Activated CD4-positive, alpha-beta memory T cell treated with anti-CD3 and anti-CD28 coated beads for 36 hours (primary cell): ENCODE results near the gene GPX6. TPM values are rescaled to one million over a fixed set of nuclear protein-coding genes. Genes with fewer than 3 reads are reported as not detected.
"Not testable (repeated sequence)": the region's sequence is repeated elsewhere in the genome, so short reads cannot be mapped to it uniquely, and the experiment has no call there.

Experiments used
- CTCF ChIA-PET: fragments of 350-600 bp; sonication (Branson Sonifier 250); formaldehyde crosslinking; loops from one replicate; lab custom pipeline; 2021; ENCODE audit warnings: antibody characterized with exemption, inconsistent platforms; lab: Charles Lee
- POLR2A ChIA-PET: fragments of 350-600 bp; sonication (Branson Sonifier 250); formaldehyde crosslinking; loops from one replicate; lab custom pipeline; 2021; ENCODE audit warnings: antibody characterized with exemption; lab: Charles Lee
- DNase-seq: peaks from one replicate; pipeline ENCODE4 v3.0.0-alpha.2; 2020
- H3K27ac Mint-ChIP-seq: one replicate; pipeline ENCODE4 v1.8.0; 2021; ENCODE audit warnings: mixed read lengths
- H3K27me3 Mint-ChIP-seq: one replicate; pipeline ENCODE4 v1.8.0; 2021; ENCODE audit warnings: mixed read lengths
- H3K36me3 Mint-ChIP-seq: one replicate; pipeline ENCODE4 v1.8.0; 2021; ENCODE audit warnings: mixed read lengths
- H3K4me1 Mint-ChIP-seq: one replicate; pipeline ENCODE4 v1.8.0; 2021; ENCODE audit warnings: low read depth, mixed read lengths
- H3K4me3 Mint-ChIP-seq: one replicate; pipeline ENCODE4 v1.8.0; 2021; ENCODE audit warnings: mild to moderate bottlenecking, mixed read lengths
- H3K9me3 Mint-ChIP-seq: one replicate; pipeline ENCODE4 v1.8.0; 2021; ENCODE audit warnings: mixed read lengths
- intact Hi-C: fragments of 100-400 bp; cut with micrococcal nuclease; formaldehyde crosslinking; loops from one replicate; pipeline ENCODE4 v1.15.1; 2023
- total RNA-seq, 2 experiments: library from RNA; stranded (reverse); gene quantifications; one replicate each; pipeline ENCODE4 v1.2.3, GENCODE V29; 2021

The GPX6 gene
- total RNA-seq, 2 experiments from 2014 or later, result not detected

DNA sequence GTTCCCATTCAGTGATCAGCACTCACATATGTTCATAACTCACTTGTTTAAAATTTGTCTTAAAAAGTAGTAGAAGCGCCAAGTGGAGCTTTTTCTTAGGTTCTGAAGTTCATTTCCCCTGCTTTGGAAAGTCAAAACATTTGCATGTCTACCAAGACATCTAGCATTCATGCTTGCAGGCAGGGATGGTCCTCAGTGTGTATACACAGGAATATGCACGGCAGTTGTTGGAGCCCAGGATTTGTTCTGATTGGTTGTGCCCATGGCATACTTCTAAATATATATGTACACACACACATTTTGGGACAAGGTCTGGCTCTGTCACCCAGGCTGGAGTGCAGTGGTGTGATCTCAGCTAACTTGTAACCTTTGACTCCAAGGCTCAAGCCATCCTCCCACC, 2.4 kb upstream of the GPX6 start:
- POLR2A ChIA-PET, result interaction anchor here (0.7 kb wide), 1 partner anchor 71 kb away, joined by 3 read pairs; no protein-coding TSS in a partner anchor
- Mint-ChIP-seq H3K4me3 (no peak overlapping the region), H3K27ac (no peak overlapping the region), H3K4me1 (peaks cover 9% of the 10 kb centered on the region), H3K36me3 (no peaks in the 10 kb centered on the region), H3K9me3 (no peaks in the 10 kb centered on the region), H3K27me3 (peaks cover 13% of the 10 kb centered on the region)
- CTCF ChIA-PET, result no interaction called here
- intact Hi-C loops, result no loop called here
- no peak for DNase-seq

GRCh38 chr6:28512387-28512786, 3.2 kb downstream of the GPX6 start:
- H3K27me3 Mint-ChIP-seq, CTCF ChIA-PET, POLR2A ChIA-PET, H3K36me3 Mint-ChIP-seq, H3K27ac Mint-ChIP-seq, H3K9me3 Mint-ChIP-seq, H3K4me1 Mint-ChIP-seq, H3K4me3 Mint-ChIP-seq, intact Hi-C loops, DNase-seq: not testable (repeated sequence)

DNA sequence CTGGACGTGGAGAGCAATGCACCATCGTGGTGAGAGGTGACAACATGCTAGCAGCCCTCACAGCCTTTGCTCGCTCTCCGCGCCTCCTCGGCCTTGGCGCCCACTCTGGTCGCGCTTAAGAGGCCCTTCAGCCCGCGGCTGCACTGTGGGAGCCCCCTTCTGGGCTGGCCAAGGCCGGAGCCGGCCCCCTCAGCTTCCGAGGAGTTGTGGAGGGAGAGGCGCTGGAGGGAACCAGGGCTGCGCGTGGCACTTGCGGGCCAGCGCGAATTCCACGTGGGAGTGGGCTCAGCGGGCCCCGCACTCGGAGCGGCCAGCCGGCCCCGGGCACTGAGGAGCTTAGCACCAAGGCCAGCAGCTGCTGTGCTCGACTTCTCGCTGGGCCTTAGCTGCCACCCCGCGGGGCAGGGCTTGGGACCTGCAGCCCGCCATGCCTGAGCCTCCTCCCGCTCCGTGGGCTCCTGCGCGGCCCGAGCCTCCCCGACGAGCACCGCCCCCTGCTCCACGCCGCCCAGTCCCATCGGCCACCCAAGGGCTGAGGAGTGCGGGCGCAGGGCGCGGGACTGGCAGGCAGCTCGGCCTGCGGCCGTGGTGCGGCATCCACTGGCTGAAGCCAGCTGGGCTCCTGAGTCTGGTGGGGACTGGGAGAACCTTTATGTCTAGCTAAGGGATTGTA, 3.8 kb downstream of the GPX6 start:
- intact Hi-C loops, result no loop called here
- POLR2A ChIA-PET, result no interaction called here

DNA sequence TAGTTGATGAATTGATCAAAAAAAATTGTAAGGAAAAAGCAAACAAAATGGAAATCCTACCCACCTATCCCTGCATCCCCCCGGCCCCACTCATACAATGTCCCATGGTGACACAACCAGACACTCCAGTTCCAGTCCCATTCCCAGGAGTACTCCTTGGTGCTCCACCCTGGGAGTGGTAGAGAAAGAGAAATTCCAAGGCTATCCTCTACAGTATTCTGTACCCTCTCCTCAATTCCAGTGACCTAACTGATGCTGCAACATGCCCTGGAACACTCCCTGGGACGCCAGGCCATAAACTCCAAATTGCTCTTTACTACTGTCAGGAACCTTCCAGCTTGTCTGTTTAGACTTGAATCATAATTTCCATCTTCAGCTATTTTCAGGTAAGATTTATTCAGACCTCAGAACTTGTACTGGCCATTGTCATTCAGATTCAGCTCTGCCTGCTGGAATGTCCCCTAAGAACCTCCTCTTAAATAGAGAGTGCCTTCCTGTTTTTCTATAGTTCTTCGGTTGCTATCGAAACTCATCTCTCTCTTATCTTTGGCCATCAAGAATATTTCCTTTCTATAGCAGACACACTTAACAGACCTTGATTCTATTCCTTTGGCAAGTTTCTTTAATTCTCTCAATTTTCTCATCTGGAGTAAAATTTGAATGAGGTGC, 8.7 kb downstream of the GPX6 start:
- no peaks in the 10 kb centered on the region for H3K36me3 Mint-ChIP-seq
- intact Hi-C loops, result no loop called here
- H3K9me3 Mint-ChIP-seq, result no peaks in the 10 kb centered on the region
- H3K4me1 Mint-ChIP-seq, result peaks cover 10% of the 10 kb centered on the region
- DNase-seq, result no peak
- ChIA-PET POLR2A (no interaction called here), CTCF (no interaction called here)
- no peak overlapping the region for H3K4me3 Mint-ChIP-seq
- H3K27ac Mint-ChIP-seq, result no peak overlapping the region
- peaks cover 6% of the 10 kb centered on the region for H3K27me3 Mint-ChIP-seq

More for the DNA sequence above, 3.8 kb downstream of the GPX6 start:
- no peak for DNase-seq
- no peak overlapping the region for H3K27ac Mint-ChIP-seq
- no peak overlapping the region for H3K4me3 Mint-ChIP-seq
- CTCF ChIA-PET, result no interaction called here
- peaks cover 6% of the 10 kb centered on the region for H3K27me3 Mint-ChIP-seq
- H3K9me3 Mint-ChIP-seq, result no peaks in the 10 kb centered on the region
- peaks cover 8% of the 10 kb centered on the region for H3K4me1 Mint-ChIP-seq
- H3K36me3 Mint-ChIP-seq, result no peaks in the 10 kb centered on the region

- Mint-ChIP-seq H3K9me3 (no peaks in the 10 kb centered on the region), H3K27ac (no peak overlapping the region), H3K4me3 (no peak overlapping the region), H3K36me3 (no peaks in the 10 kb centered on the region), H3K4me1 (peaks cover 10% of the 10 kb centered on the region), H3K27me3 (peaks cover 6% of the 10 kb centered on the region)
- CTCF ChIA-PET, result interaction anchor here (0.6 kb wide), 1 partner anchor 1681 kb away, joined by 3 read pairs; no protein-coding TSS in a partner anchor
- no peak for DNase-seq
- intact Hi-C loops, result no loop called here
- POLR2A ChIA-PET, result no interaction called here
These were observed 9.9 kb downstream of the GPX6 start for GRCh38 chr6:28505733-28506132.

DNA sequence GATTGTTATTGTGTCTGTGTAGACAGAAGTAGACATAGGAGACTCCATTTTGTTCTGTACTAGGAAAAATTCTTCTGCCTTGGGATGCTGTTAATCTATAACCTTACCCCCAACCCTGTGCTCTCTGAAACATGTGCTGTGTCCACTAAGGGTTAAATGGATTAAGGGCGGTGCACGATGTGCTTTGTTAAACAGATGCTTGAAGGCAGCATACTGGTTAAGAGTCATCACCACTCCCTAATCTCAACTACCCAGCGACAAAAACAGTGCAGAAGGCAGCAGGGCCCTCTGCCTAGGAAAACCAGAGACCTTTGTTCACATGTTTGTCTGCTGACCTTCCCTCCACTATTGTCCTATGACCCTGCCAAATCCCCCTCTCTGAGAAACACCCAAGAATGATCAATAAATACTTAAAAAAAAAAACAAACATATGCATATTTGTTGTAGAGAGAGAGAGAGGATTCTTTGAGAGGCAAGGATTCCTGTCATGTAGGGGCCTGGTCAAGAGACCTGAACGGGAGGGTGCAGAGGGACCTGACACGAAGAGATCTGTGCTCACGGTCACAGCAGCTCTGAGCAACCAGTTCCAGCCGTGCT, 12.8 kb downstream of the GPX6 start:
- H3K36me3 Mint-ChIP-seq, POLR2A ChIA-PET, H3K27me3 Mint-ChIP-seq, H3K4me1 Mint-ChIP-seq, H3K9me3 Mint-ChIP-seq, DNase-seq, H3K4me3 Mint-ChIP-seq, H3K27ac Mint-ChIP-seq, CTCF ChIA-PET, intact Hi-C loops: not testable (repeated sequence)

GRCh38 chr6:28502136-28502535, 13.5 kb downstream of the GPX6 start:
- CTCF ChIA-PET, H3K9me3 Mint-ChIP-seq, intact Hi-C loops, H3K27me3 Mint-ChIP-seq, H3K4me1 Mint-ChIP-seq, H3K4me3 Mint-ChIP-seq, POLR2A ChIA-PET, DNase-seq, H3K36me3 Mint-ChIP-seq, H3K27ac Mint-ChIP-seq: not testable (repeated sequence)

DNA sequence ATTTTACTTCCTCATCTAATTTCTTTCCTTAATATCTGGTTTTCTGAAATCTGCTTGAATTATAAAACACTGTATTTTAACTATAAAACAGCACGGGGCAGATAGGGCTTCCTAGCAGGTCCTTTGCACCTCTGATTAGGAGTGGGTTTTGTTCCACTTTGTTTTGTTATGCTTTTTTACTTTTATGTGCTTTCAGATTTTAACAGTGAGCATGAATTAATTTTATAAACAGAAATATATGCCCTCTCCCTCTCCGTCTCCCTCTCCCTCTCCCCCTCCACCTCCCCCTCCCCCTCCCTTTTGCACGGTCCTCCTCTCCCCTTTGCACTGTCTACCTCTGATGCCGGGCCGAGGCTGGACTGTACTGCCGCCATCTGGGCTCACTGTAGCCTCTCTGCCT, 14.3 kb downstream of the GPX6 start:
- POLR2A ChIA-PET, result no interaction called here
- DNase-seq, result no peak
- no peak overlapping the region for H3K27ac Mint-ChIP-seq
- no peaks in the 10 kb centered on the region for H3K36me3 Mint-ChIP-seq
- intact Hi-C loops, result no loop called here
- peaks cover 4% of the 10 kb centered on the region for H3K27me3 Mint-ChIP-seq
- CTCF ChIA-PET, result no interaction called here
- H3K4me3 Mint-ChIP-seq, result no peak overlapping the region
- no peaks in the 10 kb centered on the region for H3K9me3 Mint-ChIP-seq
- no peaks in the 10 kb centered on the region for H3K4me1 Mint-ChIP-seq

- intact Hi-C loops, result loop anchor here (2.0 kb wide), 1 partner anchor 187 kb away; no protein-coding TSS in a partner anchor
- ChIA-PET POLR2A (no interaction called here), CTCF (interaction anchor here (0.6 kb wide), 1 partner anchor 186 kb away, joined by 3 read pairs; no protein-coding TSS in a partner anchor)
- H3K4me1 Mint-ChIP-seq, result no peaks in the 10 kb centered on the region
- H3K36me3 Mint-ChIP-seq, result no peaks in the 10 kb centered on the region
- no peak for DNase-seq
- H3K27ac Mint-ChIP-seq, result no peak overlapping the region
- H3K9me3 Mint-ChIP-seq, result no peaks in the 10 kb centered on the region
- peaks cover 12% of the 10 kb centered on the region for H3K27me3 Mint-ChIP-seq
- H3K4me3 Mint-ChIP-seq, result no peak overlapping the region
These were observed 17.7 kb downstream of the GPX6 start for GRCh38 chr6:28497893-28498292.

- no peak overlapping the region for H3K4me3 Mint-ChIP-seq
- no peak overlapping the region for H3K27ac Mint-ChIP-seq
- no peaks in the 10 kb centered on the region for H3K9me3 Mint-ChIP-seq
- no peak for DNase-seq
- peaks cover 15% of the 10 kb centered on the region for H3K27me3 Mint-ChIP-seq
- CTCF ChIA-PET, result interaction anchor here (1.8 kb wide), 1 partner anchor 188 kb away, joined by 7 read pairs; no protein-coding TSS in a partner anchor
- POLR2A ChIA-PET, result no interaction called here
- no peaks in the 10 kb centered on the region for H3K36me3 Mint-ChIP-seq
- intact Hi-C loops, result loop anchor here (2.0 kb wide), 1 partner anchor 187 kb away; no protein-coding TSS in a partner anchor
- H3K4me1 Mint-ChIP-seq, result no peaks in the 10 kb centered on the region
These were observed 18.3 kb downstream of the GPX6 start for GRCh38 chr6:28497306-28497705.

- peaks cover 4% of the 10 kb centered on the region for H3K4me1 Mint-ChIP-seq
- peaks cover 24% of the 10 kb centered on the region for H3K27me3 Mint-ChIP-seq
- H3K9me3 Mint-ChIP-seq, result no peaks in the 10 kb centered on the region
- no peaks in the 10 kb centered on the region for H3K36me3 Mint-ChIP-seq
- intact Hi-C loops, result loop anchor here (2.0 kb wide), 1 partner anchor 189 kb away; no protein-coding TSS in a partner anchor
- no peak overlapping the region for H3K27ac Mint-ChIP-seq
- no peak for DNase-seq
- ChIA-PET POLR2A (no interaction called here), CTCF (interaction anchor here (1.2 to 1.8 kb wide), 2 partner anchors 187 to 189 kb away, joined by 4 to 7 read pairs; no protein-coding TSS in a partner anchor)
- H3K4me3 Mint-ChIP-seq, result no peak overlapping the region
These were observed 19.4 kb downstream of the GPX6 start for GRCh38 chr6:28496099-28496779.

DNA sequence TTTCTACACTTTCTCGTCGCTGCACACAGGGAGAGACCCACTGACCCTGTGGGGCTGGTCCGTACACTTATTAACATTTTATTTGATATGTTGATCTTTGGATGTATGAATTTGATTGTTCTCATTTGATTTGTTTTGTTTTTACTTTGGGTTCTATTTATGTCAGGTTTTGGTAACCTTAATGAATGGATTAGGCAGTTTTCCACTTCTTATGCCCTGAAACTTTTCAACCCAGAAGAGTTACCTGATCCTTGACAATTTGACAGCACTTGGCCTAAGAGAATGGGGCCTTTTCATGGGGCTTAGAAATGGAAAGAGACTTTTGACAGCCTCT, 23.6 kb downstream of the GPX6 start:
- peaks cover 54% of the 10 kb centered on the region for H3K27me3 Mint-ChIP-seq
- H3K27ac Mint-ChIP-seq, result no peak overlapping the region
- H3K36me3 Mint-ChIP-seq, result no peaks in the 10 kb centered on the region
- no peaks in the 10 kb centered on the region for H3K9me3 Mint-ChIP-seq
- no peak overlapping the region for H3K4me3 Mint-ChIP-seq
- CTCF ChIA-PET, result no interaction called here
- intact Hi-C loops, result no loop called here
- no peak for DNase-seq
- H3K4me1 Mint-ChIP-seq, result peaks cover 16% of the 10 kb centered on the region
- POLR2A ChIA-PET, result no interaction called here
